Dendritic cell treated with granulocyte-macrophage colony-stimulating factor and Interleukin-4, amounts not matched to agents 40 ng/mL and 50 ng/mL, for 4 days (primary cell): ENCODE data around the gene RBM38.

Experiments
- H3K27ac Mint-ChIP-seq: one replicate; pipeline ENCODE4 v1.8.0; 2022; ENCODE audit warnings: mild to moderate bottlenecking, mixed read lengths
- H3K27me3 Mint-ChIP-seq: one replicate; pipeline ENCODE4 v1.8.0; 2022; ENCODE audit warnings: mild to moderate bottlenecking, mixed read lengths
- H3K36me3 Mint-ChIP-seq: one replicate; pipeline ENCODE4 v1.8.0; 2022; ENCODE audit warnings: low read depth, mixed read lengths
- H3K4me1 Mint-ChIP-seq: one replicate; pipeline ENCODE4 v1.8.0; 2022; ENCODE audit warnings: low read depth, mixed read lengths
- H3K4me3 Mint-ChIP-seq: one replicate; pipeline ENCODE4 v1.8.0; 2022; ENCODE audit warnings: mild to moderate bottlenecking, moderate library complexity, mixed read lengths
- H3K9me3 Mint-ChIP-seq: one replicate; pipeline ENCODE4 v1.8.0; 2022; ENCODE audit warnings: mixed read lengths
- intact Hi-C: fragments of 100-400 bp; cut with micrococcal nuclease; formaldehyde crosslinking; loops from one replicate; pipeline ENCODE4 v1.15.0; 2022

RBM38 gene

DNA sequence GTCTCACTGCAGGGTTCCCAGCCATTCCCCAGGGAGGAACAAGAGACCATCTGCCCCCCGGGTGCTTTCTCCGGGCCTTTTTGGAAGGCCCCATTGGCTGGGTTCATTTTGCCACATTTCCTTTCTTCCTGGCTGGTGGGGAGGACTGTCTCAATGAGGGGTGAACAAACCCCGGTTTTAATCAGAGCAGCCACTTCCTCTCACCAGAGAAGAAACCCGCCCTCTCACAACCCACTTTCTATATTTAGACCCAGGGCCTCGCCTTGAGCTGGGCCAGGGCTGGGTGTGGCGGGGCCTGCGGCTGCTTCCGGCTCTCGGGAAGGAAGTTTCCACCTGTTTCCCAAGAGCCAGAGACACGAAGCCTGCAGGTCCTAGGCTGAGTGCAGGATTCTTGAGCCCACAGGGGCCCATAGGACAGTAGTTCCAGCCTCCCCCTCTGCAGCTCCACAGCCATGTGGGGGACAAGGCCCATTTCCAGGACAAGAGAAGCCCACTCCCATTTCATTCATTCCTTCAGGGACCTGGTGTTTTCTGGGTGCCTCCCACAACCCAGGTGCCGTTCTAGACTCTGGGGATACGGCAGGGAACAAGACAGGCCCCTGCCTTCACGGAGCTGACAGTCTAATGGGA lies 41.8 kb downstream of the RBM38 start:
- Mint-ChIP-seq H3K27ac (peak overlapping the region; percentile 69), H3K4me3 (no peak overlapping the region), H3K4me1 (peaks cover 72% of the 10 kb centered on the region), H3K36me3 (no peaks in the 10 kb centered on the region), H3K9me3 (peaks cover 7% of the 10 kb centered on the region), H3K27me3 (peaks cover 26% of the 10 kb centered on the region)
- intact Hi-C loops, result loop anchor here (5.0 kb wide), 1 partner anchor 41 kb away; the partner anchor contains the start of gene RBM38

DNA sequence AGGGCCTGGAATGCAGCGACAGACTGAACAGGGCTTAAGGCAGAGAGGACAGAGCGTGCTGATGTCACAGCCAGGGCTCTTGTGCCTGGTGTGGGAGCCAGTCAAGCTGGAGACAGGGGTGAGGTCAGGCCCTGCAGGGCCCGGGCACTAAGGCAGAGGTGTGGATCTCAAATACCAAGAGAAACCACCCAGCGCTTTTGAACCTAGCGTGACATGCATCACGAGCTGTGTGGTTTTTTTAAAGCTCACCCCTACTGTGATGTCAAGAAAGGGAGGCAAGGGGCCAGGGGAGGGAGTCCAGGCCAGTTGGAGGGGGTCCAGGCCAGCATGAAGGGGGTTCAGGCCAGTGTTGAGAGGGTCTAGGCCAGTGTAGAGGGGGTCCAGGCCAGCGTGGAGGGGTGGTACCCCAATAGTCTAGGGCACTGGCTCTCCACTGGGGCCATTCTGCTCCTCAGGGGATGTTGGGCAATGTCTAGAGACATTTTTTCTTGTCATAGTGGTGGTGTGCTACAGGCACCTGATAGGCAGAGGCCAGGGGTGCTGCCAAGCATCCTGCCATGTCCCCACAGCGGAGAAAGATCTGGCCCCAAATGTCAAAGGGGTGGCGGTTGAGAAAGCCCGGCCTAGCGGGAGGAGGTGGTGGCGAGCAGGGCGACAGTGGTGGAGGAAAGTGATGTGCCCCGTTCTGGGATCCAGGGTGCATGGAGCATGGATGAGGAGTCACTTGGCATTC lies 42.6 kb downstream of the RBM38 start:
- intact Hi-C loops, result loop anchor here (5.0 kb wide), 1 partner anchor 42 kb away; the partner anchor contains the start of gene RBM38
- H3K4me3 Mint-ChIP-seq, result no peak overlapping the region
- peaks cover 7% of the 10 kb centered on the region for H3K9me3 Mint-ChIP-seq
- H3K4me1 Mint-ChIP-seq, result peaks cover 67% of the 10 kb centered on the region
- H3K27me3 Mint-ChIP-seq, result peaks cover 26% of the 10 kb centered on the region
- H3K27ac Mint-ChIP-seq, result peak overlapping the region; percentile 69
- H3K36me3 Mint-ChIP-seq, result no peaks in the 10 kb centered on the region

DNA sequence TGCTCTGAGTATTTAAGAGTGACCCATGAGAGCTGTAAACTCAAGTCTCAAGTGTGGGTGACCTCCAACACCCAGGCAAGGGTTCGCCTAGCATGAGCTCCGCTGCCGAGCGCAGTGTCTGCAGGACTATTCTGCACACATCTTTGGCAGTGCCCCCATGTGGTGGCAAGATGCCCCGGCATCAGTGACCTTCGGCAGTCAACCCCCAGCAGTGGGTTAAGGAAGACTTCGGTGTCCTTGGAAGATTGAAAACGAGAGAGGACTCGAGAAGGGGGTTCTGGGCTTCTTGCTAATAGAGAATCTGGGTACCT lies 43.1 kb downstream of the RBM38 start:
- intact Hi-C loops, result loop anchor here (5.0 kb wide), 1 partner anchor 42 kb away; the partner anchor contains the start of gene RBM38
- H3K9me3 Mint-ChIP-seq, result peaks cover 7% of the 10 kb centered on the region
- peaks cover 66% of the 10 kb centered on the region for H3K4me1 Mint-ChIP-seq
- H3K4me3 Mint-ChIP-seq, result no peak overlapping the region
- no peaks in the 10 kb centered on the region for H3K36me3 Mint-ChIP-seq
- H3K27ac Mint-ChIP-seq, result no peak overlapping the region
- H3K27me3 Mint-ChIP-seq, result peaks cover 26% of the 10 kb centered on the region

DNA sequence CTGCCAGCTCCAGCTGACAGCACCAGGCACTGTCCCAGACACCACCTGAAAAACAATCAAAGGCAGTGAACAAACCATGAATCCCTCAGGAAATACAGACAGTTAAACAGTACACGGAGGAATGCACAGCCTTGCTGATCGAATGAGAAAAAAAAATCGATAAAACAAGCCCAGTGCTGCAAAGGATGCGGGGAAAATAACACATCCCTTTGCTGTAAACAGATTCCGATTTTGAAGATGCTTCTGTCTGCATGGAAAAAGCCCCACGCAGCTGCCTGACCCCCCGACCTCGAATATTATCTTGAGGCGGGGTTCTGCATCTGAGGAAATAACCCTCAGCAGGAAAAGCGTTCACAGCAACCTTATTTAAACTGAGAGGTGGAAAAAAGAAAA lies 43.9 kb downstream of the RBM38 start:
- intact Hi-C loops, result no loop called here
- H3K4me3 Mint-ChIP-seq, result no peak overlapping the region
- H3K9me3 Mint-ChIP-seq, result peaks cover 7% of the 10 kb centered on the region

DNA sequence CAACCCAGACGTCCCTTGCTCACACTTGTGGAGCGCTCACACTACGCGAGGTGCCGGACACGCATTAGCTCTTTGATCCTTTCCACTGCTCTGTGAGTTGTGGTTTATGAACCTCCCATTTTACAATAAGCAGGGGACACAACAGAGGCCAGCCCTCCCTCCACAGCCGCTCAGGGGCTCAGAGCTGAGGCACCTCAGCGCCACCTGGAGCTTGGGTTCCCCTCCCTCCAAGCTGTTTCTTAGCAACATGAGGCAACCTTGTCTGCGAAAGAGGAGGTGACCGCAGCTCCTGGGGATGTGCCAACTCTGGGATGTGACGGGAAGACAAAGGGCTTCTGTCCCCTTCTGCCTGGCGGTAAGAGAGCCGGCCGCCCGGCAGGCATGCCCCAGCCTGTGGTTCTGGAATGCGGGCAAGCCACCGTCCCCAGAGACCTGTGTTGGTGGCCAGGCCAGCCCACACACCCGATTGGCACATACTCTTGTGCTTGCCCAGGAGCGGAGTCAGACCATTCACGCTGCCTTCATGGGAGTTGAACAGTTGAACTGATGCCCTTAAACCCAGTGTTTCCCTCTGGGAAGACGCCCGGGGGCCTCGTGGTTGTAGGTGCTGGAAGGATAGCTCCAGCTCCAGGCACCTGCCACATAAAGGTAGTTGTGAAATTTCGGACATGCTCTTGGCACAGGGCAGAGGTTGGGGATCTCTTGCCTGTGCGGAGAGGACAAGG lies 44.5 kb downstream of the RBM38 start:
- intact Hi-C loops, result no loop called here
- Mint-ChIP-seq H3K27me3 (peaks cover 26% of the 10 kb centered on the region), H3K9me3 (peaks cover 7% of the 10 kb centered on the region), H3K4me1 (peaks cover 71% of the 10 kb centered on the region), H3K36me3 (no peaks in the 10 kb centered on the region), H3K27ac (no peak overlapping the region), H3K4me3 (no peak overlapping the region)

More for the DNA sequence above, 43.9 kb downstream of the RBM38 start:
- Mint-ChIP-seq H3K36me3 (no peaks in the 10 kb centered on the region), H3K27me3 (peaks cover 26% of the 10 kb centered on the region), H3K27ac (no peak overlapping the region), H3K4me1 (peaks cover 68% of the 10 kb centered on the region)

DNA sequence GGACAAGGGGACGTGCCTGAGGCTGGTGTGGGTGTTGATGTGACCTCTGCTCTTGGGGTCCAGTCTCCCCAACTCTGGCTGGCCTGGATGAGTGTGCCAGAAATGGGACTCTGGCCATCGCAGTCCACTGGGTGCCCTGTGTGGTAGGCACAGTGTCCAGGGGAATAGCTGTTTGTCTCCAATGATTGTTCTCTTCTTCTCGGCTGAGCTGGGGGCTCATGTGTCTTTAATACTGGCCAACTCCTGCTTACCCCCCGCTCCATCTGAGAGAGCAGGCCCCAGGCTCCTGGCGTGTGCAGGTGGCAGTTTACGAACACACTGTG lies 45.0 kb downstream of the RBM38 start:
- no peak overlapping the region for H3K4me3 Mint-ChIP-seq
- peaks cover 7% of the 10 kb centered on the region for H3K9me3 Mint-ChIP-seq
- H3K27me3 Mint-ChIP-seq, result peaks cover 26% of the 10 kb centered on the region
- intact Hi-C loops, result no loop called here
- H3K4me1 Mint-ChIP-seq, result peaks cover 71% of the 10 kb centered on the region
- H3K27ac Mint-ChIP-seq, result no peak overlapping the region
- H3K36me3 Mint-ChIP-seq, result no peaks in the 10 kb centered on the region

DNA sequence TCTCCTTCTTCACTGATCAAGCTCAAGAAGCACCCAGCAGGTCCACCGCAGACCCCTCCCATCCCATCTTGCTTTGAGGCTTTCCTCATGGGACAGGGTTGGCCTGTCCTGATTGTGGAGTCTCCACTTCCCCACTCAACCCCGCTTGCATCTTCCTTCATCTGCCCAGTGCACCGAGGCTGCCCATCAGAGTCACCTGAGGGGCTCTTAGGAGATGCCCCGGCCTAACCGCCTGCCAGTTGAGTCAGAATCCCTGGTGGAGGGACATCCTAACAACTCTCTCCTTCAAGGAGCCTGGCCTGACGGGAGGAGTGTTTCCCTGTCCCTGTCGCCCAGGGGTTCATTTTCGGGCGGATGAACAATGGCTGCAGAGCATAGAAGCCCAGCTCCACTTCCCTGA lies 46.1 kb downstream of the RBM38 start:
- Mint-ChIP-seq H3K27me3 (peaks cover 26% of the 10 kb centered on the region), H3K4me3 (no peak overlapping the region), H3K36me3 (no peaks in the 10 kb centered on the region), H3K9me3 (peaks cover 7% of the 10 kb centered on the region), H3K27ac (no peak overlapping the region), H3K4me1 (peaks cover 71% of the 10 kb centered on the region)
- intact Hi-C loops, result no loop called here

DNA sequence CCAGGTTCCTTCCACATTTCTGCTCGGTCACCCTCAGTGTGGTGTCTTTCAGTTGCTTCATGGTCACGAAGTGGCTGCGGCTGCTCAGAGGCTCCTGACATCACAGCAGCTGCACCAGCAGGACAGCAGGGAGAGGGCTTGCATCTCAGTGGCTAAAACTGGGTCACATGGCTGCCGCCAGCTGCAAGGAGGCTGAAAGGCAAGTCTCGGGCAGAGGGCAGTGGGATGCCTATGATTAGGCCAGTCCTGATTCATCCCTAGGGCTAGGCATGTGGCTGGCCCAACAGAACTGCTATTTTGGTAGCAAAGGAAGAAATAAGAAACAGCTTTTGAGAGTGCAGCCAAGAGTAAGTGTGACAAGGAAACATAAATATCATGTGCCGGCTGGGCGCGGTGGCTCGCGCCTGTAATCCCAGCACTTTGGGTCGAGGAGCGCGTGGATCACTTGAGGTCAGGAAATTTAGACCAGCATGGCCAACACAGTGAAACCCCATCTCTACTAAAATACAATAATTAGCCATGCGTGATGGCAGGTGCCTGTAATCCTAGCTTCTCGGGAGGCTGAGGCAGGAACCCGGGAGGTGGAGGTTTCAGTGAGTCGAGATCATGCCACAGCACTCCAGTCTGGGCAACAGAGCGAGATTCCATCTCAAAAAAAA lies 46.6 kb downstream of the RBM38 start:
- Mint-ChIP-seq H3K9me3 (peaks cover 7% of the 10 kb centered on the region), H3K27me3 (peaks cover 26% of the 10 kb centered on the region), H3K27ac (no peak overlapping the region), H3K4me1 (peaks cover 65% of the 10 kb centered on the region), H3K4me3 (no peak overlapping the region), H3K36me3 (no peaks in the 10 kb centered on the region)
- intact Hi-C loops, result no loop called here

DNA sequence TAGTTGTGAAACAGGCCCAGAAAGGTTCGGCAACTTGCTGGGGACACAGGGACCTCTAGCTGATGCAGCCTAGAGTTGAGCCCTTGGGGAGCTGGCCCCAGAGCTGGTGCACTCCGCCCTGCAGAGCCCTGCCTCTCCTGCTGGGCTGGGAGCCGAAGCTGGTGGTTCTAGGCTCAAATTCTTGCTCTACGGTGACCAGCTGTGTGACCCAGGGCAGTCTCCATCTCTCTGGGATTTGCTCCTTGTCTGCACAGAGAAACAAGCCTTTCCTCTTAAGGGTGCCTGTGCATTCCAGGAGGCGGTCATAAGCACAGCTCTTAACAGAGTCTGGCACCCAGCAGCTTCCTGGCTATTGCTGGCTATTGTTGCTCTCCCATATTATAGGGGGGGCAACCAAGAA lies 47.4 kb downstream of the RBM38 start:
- Mint-ChIP-seq H3K9me3 (peaks cover 7% of the 10 kb centered on the region), H3K27me3 (peaks cover 26% of the 10 kb centered on the region), H3K36me3 (no peaks in the 10 kb centered on the region), H3K4me3 (no peak overlapping the region), H3K27ac (no peak overlapping the region), H3K4me1 (peaks cover 58% of the 10 kb centered on the region)
- intact Hi-C loops, result no loop called here

DNA sequence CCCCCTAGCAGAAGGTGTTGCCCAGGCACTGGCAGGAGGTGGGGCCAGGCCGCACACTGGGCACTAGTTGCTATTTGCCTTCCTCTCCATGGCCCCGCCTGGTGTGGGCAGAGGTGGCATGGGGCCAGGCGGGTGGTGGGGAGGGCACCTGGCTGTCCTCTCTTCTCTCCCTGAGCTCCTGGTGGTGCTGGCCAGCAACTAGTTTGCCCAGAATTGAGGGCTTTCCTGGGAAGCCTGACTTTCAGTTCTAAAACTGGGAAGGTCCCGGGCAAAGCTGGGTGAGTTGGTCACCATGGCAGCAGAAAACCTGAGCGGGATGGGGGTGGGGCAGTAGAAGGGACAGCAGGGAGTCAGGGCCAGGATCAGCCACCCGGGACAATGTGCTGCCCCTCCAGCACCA lies 48.2 kb downstream of the RBM38 start:
- H3K27ac Mint-ChIP-seq, result no peak overlapping the region

DNA sequence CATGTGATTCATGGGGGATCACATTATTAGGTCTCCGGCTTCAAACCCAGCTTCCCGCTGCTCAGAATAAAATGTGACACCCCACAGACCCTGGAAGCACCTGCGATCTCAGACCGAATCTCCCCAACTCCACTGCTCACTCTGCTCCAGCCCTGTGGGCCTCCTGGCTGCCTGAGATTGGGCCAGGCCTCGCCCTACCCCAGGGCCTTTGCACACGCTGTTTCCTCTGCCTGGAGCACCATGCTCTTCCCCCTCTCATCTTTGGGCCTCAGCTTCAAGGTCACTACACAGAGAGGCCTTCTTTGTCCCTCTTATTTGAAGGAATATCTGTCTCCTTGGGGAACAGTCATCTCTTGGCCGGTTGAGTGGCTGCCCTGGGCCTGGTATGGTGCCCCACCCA lies 48.8 kb downstream of the RBM38 start:
- H3K4me1 Mint-ChIP-seq, result peaks cover 44% of the 10 kb centered on the region
- H3K27ac Mint-ChIP-seq, result no peak overlapping the region
- intact Hi-C loops, result no loop called here
- H3K9me3 Mint-ChIP-seq, result peaks cover 7% of the 10 kb centered on the region
- H3K4me3 Mint-ChIP-seq, result no peak overlapping the region
- peaks cover 17% of the 10 kb centered on the region for H3K27me3 Mint-ChIP-seq
- no peaks in the 10 kb centered on the region for H3K36me3 Mint-ChIP-seq

More for the DNA sequence above, 48.2 kb downstream of the RBM38 start:
- intact Hi-C loops, result no loop called here
- no peak overlapping the region for H3K4me3 Mint-ChIP-seq
- H3K9me3 Mint-ChIP-seq, result peaks cover 7% of the 10 kb centered on the region
- no peaks in the 10 kb centered on the region for H3K36me3 Mint-ChIP-seq
- peaks cover 21% of the 10 kb centered on the region for H3K27me3 Mint-ChIP-seq
- H3K4me1 Mint-ChIP-seq, result peaks cover 49% of the 10 kb centered on the region

DNA sequence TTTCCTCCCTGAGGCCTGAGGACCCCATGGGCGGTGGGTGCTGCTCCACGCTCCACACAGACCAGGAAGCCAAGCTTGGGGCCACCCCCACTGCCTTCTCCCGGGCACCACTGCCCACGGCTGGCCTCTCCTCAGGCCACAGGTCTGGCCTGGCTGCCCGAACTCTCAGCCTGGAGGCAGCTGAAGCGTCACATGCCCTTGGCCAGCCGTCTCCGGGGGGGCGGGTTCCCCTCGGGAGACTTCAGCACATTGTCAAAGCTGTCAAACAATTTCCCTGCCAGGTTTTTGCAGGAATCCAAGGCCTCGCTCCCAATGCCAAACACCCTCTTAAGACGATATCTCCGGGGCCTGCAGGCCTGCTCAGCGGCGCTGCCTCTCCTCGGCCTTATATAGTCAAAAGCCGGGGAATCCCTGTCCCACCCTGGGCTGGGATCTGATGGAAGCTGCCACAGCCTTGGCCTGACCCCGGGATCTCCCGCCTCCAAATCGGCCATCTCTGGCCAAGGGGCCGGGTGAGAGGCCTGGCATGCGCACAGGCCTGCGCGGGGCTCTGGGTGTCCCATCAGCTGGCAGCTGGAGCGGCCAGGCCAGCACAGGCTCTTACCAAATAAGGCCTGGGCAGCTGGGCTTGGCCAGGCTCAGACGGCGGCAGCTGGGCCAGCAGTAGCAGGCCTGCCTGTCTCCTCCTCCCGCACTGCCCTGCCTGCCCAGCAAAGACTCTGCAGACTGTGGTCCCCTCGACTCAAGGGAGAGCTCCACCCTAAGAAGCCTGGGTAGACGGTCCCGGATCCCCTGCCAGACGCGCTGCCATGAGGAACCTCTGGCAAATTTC lies 49.7 kb downstream of the RBM38 start:
- Mint-ChIP-seq H3K4me1 (peaks cover 34% of the 10 kb centered on the region), H3K27me3 (peaks cover 9% of the 10 kb centered on the region), H3K36me3 (no peaks in the 10 kb centered on the region), H3K27ac (no peak overlapping the region), H3K4me3 (no peak overlapping the region), H3K9me3 (peaks cover 7% of the 10 kb centered on the region)
- intact Hi-C loops, result no loop called here

DNA sequence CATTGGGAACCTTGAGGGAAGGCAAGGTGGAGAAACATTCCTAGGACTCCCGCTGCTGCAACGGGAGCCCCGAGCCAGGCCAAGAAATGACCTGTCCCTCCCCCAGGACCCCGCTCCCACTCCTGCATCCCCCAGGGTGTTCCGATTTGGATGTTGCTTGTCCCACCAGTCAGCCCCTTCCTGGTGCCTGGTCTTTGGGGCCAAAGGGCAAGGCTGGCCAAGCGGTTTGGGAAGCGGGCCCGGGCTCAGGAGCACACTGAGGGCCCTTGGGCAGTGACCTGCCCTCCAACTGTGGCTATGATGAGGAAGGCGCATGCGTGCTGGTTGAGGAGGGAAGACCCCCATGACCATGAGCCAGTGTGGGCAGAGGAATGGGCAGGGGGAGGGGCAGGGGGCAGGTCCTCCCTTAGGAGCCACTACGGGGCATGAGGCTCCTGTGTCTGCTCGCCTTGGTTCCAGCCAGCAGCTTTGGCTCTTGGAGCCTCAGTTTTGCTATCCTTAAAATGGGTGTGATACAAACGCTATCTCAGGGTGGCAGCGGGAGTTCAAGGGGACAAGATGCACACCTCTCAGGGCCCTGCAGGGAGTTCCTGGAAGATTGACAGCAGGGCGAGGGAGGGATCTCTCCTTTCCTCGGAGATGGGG lies 50.4 kb downstream of the RBM38 start:
- Mint-ChIP-seq H3K36me3 (no peaks in the 10 kb centered on the region), H3K27ac (no peak overlapping the region), H3K4me3 (no peak overlapping the region), H3K27me3 (peaks cover 5% of the 10 kb centered on the region), H3K4me1 (peaks cover 29% of the 10 kb centered on the region), H3K9me3 (peaks cover 7% of the 10 kb centered on the region)
- intact Hi-C loops, result no loop called here
